Measurements from ENCODE around the gene SMG9.

SMG9 gene

GRCh38 chr19:43789029-43789428 is 34.3 kb upstream of the SMG9 start:
- no peak for DNase-seq
- Histone ChIP-seq H3K27ac (no peak overlapping the region), H3K27me3 (replicated peaks) (no peaks in the 10 kb centered on the region), H3K4me3 (ENCODE audit: low read depth, low read length) (no peak overlapping the region), H3K36me3 (replicated peaks) (no peaks in the 10 kb centered on the region)
- in situ Hi-C loops (cut with HindIII; ENCODE audit: low pct_ligation_motif_present, low sequenced_read_pairs), result no loop called here
- TF ChIP-seq CTCF (IDR thresholded peaks at IDR 0.05; ENCODE audit: low read depth, low read length, missing control alignments), result no peak

GRCh38 chr19:43786665-43787064 is 31.9 kb upstream of the SMG9 start:
- H3K36me3 ChIP-seq (replicated peaks), result no peaks in the 10 kb centered on the region
- no peak for DNase-seq
- no peak overlapping the region for H3K4me3 ChIP-seq (ENCODE audit: low read depth, low read length)
- TF ChIP-seq CTCF (IDR thresholded peaks at IDR 0.05; ENCODE audit: low read depth, low read length, missing control alignments), result no peak
- no peaks in the 10 kb centered on the region for H3K27me3 ChIP-seq (replicated peaks)
- in situ Hi-C loops (cut with HindIII; ENCODE audit: low pct_ligation_motif_present, low sequenced_read_pairs), result no loop called here
- no peak overlapping the region for H3K27ac ChIP-seq

GRCh38 chr19:43784981-43785808 is 30.4 kb upstream of the SMG9 start:
- Histone ChIP-seq H3K27ac (no peak overlapping the region), H3K4me3 (ENCODE audit: low read depth, low read length) (no peak overlapping the region), H3K27me3 (replicated peaks) (no peaks in the 10 kb centered on the region), H3K36me3 (replicated peaks) (no peaks in the 10 kb centered on the region)
- in situ Hi-C loops (cut with HindIII; ENCODE audit: low pct_ligation_motif_present, low sequenced_read_pairs), result no loop called here
- peak; percentile 57 for DNase-seq
- TF ChIP-seq CTCF (IDR thresholded peaks at IDR 0.05; ENCODE audit: low read depth, low read length, missing control alignments), result peak; percentile 100

- in situ Hi-C loops (cut with HindIII; ENCODE audit: low pct_ligation_motif_present, low sequenced_read_pairs), result no loop called here
- TF ChIP-seq CTCF (IDR thresholded peaks at IDR 0.05; ENCODE audit: low read depth, low read length, missing control alignments), result no peak
- no peaks in the 10 kb centered on the region for H3K27me3 ChIP-seq (replicated peaks)
- peak; percentile 72 for DNase-seq
- H3K27ac ChIP-seq, result no peak overlapping the region
- no peak overlapping the region for H3K4me3 ChIP-seq (ENCODE audit: low read depth, low read length)
- no peaks in the 10 kb centered on the region for H3K36me3 ChIP-seq (replicated peaks)
These were observed 29.6 kb upstream of the SMG9 start for GRCh38 chr19:43784241-43784980.

GRCh38 chr19:43783636-43784035 is 28.9 kb upstream of the SMG9 start:
- in situ Hi-C loops (cut with HindIII; ENCODE audit: low pct_ligation_motif_present, low sequenced_read_pairs), result no loop called here
- Histone ChIP-seq H3K4me3 (ENCODE audit: low read depth, low read length) (no peak overlapping the region), H3K27me3 (replicated peaks) (no peaks in the 10 kb centered on the region), H3K36me3 (replicated peaks) (no peaks in the 10 kb centered on the region), H3K27ac (no peak overlapping the region)
- TF ChIP-seq CTCF (IDR thresholded peaks at IDR 0.05; ENCODE audit: low read depth, low read length, missing control alignments), result no peak
- no peak for DNase-seq
